Inferior parietal cortex (tissue), 1 donor: ENCODE data around the gene ZNF839.
"Not testable (repeated sequence)": the region's sequence is repeated elsewhere in the genome, so short reads cannot be mapped to it uniquely, and the experiment has no call there.

Experiments used
- DNase-seq: peaks from one replicate; pipeline ENCODE4 v3.0.0-alpha.2; 2016; ENCODE audit errors: extremely low spot score

ZNF839 gene

DNA sequence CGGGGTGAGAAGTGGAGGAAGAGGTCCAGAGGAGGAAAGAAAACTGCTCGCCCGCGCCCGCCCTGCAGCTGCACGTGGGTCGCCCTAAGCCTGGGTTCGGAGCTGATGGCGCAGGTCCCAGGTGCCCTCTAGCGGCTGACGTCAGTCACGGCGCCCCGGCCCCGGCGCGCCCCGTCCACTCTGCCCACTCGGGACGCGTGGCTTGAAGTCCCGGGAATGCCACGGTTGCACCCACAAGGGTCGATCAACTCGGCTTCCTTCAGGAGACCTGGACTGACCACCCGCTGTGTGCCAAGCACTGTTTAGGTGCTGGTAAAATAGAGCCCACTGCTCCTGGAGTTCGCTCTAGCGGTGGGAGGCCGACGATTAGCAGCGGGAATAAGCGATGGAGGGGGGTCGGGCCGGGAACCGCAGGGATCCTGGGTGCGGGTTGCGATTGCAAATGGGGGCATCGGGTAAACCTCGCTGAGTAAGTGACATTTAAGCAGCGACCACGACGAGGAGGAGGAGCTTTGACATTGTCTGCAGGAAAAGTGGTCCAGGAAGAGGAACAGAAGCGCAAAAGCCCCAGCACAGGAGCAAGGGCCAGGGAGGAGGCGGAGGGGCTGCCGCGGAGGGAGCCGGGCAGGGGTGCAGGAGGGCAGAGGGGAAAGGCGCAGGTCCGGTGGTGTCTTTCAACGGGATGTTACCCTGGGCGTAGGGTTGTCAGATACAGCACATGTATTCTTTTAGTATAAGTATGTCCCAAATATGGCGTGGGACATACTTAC, 5.1 kb upstream of the ZNF839 start:
- DNase-seq: peak; percentile 84

GRCh38 chr14:102315121-102315520, 4.4 kb upstream of the ZNF839 start:
- DNase-seq: no peak

DNA sequence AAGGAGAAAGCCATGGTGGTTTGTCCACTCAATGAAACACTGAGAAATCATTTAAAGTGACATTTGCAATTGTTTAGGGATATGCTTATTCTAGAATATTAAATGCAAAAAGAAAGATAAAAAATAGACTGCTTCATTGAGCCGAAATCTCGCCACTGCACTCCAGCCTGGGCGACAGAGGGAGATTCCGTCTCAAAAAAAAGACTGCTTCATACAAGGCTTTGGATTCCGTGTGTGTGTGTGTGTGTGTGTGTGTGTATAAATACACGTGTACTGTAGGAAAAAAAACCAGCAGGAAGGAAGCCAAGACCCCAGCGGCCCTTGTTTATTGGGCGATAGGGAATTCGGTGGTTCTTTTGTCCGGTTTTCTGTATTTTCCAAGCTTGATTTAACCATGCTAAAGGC, 3.2 kb upstream of the ZNF839 start:
- DNase-seq: no peak

DNA sequence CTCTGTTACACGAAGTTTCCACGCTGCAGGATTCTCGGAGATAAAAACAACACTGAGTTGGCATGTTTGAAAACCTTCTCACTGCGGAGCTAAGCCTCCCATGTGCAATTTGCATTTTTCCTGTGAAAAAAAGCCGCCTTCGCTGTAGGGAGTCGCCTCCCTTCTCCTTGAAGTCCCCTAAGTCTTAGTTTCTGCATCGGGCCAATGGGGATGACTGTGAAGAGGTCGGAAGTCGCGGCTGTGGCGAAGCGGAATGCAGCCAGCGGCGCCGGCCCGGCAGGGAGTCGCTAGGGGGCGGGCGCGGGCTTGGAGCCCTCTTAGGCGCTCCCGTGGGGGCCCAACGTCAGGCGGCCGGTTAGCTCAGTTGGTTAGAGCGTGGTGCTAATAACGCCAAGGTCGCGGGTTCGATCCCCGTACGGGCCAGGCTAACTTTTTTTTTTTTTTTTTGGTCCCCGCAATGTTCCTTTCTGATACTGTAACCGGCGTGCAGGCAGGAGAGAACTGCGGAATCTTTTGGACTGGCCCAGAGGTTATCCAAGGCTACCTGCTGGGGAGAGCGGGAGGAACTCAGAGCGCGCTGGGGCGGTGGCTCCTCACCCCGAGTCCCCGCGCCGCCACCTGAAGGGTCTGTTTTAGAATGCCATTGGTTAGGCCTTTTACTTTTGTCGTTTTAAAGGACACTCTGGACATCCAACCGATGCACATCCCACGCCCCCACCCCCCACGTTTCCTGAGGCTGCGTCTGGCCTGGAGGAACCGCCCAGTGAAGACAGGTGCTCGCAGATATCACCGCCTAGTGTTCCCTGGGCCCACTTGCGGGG, 2.6 kb upstream of the ZNF839 start:
- peak; percentile 92 for DNase-seq

DNA sequence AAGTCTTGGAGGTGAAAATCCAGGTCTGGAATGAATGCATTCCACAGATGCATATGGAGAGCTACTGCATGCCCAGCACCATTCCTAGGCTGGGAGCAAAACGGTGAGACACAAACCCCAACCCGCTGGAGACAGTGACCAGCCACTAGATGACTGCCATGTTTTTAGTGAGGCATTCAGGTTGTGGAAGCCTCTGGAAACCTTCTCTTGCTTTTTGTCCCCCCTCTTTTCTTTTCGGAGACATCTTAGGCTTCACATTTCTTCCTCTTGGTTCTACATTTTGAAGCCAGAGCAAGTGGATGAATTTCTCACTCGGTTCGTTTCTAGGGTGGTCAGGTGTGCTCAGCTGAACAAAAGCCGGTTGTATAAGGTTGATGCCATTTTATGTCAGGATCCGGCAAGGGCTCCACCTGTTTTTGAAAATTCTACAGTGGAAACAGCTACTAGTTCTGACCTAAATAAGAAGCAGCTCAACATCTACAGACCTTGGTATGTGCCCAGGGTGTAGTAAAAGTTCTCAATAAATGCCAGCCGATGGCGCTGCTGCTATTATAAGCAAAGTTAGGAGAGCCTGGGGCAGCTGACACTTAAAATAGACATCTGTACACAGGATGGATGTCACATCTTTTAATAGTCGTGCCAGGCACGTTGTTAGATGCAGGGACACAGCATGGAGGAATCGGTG, 1.8 kb upstream of the ZNF839 start:
- DNase-seq: no peak

GRCh38 chr14:102318781-102319276, 717 bp upstream of the ZNF839 start:
- no peak for DNase-seq

DNA sequence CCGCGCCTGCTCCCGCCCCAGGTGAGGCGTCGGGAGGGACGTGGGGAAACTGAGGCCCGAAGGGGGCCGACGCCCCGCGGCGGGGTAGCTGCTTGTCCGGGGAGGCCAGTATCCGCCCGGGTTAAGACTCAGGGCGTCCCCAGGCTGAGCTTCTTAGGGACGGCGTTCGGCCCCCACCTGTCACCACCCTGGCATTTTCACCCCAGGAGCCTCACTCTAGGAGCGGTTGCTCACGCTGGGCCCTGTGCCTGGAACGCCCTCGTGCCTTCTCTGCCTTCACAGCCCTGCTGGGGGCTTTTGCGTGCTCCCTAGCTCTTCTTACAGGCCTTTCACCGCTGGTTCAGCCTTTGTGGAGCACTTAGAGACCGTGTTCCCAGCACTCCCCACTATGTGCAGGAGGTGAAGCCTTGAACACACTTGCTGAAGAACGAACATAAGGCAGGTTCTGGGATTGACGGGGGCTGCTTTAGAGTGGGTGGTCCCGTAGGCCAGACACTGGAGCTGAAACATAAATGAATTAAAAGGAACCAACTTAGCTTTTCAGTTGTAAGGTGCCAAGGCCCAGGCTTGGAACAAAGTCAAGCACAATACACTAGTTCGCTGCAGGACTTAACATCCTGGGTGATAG, 601 bp downstream of the ZNF839 start:
- DNase-seq: no peak

- no peak for DNase-seq
These were observed 1.3 kb downstream of the ZNF839 start for GRCh38 chr14:102320671-102321455.

DNA sequence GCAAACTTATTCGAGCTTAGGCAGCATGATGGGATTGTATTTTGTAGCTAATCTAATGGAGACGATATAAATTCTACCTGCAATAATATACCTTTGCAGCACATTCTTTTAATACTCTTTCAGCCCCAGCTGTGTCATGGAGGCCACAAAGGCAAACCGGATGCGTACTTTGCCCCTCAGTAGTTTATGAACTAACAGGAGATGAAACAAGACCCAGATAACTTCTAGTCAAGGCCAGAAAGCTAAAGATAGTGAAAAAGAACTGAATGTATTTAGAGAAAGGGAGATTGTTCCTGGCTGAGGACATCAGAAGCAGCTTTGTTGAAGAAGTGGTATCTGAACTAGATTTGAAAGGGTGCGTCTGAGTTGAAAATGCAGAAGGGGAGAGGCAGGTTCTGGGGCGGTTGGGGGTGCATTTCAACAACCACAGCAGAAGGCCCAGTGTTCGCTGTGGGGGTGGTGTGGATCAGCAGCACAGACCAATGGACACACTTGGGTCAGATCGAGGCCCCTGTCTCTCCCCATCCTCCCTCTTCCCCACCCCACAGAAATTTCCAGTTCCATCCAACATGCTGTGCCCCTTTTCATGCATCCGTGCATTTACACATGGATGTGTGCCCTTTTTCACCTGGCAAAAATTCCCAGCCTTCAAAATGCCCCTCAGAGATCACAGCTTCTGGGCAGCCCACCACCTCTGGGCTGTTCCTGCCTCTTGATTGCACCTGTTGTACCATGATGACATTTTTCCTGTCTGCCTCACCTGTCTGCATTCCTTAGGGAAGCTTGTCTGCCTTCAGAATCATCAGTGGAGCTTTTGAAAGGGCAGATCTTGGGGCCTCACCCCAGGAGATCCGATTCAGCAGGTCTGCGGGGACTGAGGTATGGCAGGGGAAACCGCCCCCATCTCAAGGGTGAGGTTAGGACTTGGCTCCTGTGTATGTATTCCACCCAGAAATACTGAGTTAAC, 2.2 kb downstream of the ZNF839 start:
- DNase-seq: no peak

- peak; percentile 80 for DNase-seq
These were observed 3.6 kb downstream of the ZNF839 start for GRCh38 chr14:102323102-102323501.

- DNase-seq: no peak
These were observed 6.3 kb downstream of the ZNF839 start for GRCh38 chr14:102325791-102326345.

DNA sequence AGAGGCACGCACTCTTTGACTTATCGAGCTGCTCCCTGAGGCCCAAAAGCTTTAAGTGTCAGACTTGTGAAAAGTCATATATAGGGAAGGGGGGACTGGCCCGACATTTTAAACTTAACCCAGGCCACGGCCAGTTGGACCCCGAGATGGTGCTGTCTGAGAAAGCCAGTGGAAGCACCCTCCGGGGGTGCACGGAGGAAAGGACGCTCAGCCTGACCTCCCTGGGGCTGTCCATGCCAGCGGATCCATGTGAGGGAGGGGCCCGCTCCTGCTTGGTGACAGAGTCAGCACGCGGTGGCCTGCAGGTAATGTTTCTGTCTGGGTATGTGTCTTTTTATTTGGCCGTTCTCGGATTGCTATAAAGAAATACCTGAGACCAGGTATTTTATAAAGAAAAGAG, 7.0 kb downstream of the ZNF839 start:
- no peak for DNase-seq

DNA sequence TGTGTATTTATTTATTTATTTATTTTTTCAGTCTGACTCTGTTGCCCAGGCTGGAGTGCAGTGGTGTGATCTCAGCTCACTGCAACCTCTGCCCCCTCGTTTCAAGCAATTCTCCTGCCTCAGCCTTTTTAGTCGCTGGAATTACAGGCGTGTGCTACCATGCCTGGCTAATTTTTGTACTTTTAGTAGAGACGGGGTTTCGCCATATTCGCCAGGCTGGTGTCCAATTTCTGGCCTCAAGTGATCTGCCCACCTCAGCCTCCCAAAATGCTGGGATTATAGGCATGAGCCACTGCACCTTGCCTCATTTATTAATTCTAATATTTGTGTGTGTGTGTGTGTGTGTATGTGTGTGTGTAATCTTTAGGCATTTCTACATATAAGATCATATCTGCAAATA, 9.8 kb downstream of the ZNF839 start:
- not testable (repeated sequence) for DNase-seq

- no peak for DNase-seq
These were observed 11.3 kb downstream of the ZNF839 start for GRCh38 chr14:102330806-102331205.

- no peak for DNase-seq
These were observed 13.8 kb downstream of the ZNF839 start for GRCh38 chr14:102333390-102333789.

DNA sequence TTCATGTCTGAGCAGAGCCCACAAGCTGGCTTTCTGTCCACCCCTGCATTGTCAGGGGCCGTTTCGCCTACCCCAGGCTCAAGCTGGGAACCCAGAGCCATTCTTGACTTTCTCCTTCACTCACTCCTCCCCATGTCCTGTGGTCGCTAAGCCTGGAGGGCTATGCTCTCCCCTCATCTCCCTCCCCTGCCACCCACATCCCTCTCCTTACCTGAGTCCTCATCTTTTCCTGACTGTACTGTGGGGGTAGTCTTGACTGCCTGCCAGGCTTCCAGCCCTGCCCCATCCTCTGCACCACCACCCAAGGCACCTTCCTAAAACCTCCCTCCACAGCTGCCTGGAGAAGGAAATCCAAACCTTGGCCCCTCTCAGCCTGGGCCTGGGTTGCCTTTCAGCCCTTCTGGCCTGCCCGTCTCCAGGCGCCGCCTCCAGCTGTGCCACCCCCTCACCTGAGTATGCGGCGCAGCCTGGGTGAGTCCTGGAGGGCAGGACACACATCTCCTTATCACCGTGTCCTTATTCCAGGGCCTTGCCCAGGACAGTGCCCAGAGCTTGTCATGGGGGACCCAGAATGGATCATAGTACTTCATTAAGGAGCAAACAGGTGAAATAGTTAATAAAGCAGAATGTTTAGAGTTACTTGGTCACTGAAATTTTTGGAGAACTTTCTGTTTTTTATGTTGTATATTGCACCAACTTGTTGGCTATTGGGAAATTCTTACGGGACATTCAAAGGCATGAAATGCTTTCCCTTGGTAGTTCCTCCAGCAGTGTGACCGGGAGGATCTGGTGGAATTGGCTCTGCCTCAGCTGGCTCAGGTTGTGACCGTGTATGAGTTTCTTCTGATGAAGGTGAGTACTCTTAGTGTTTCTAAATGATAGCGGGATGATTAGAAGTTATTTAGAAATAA, 14.5 kb downstream of the ZNF839 start:
- DNase-seq: no peak

DNA sequence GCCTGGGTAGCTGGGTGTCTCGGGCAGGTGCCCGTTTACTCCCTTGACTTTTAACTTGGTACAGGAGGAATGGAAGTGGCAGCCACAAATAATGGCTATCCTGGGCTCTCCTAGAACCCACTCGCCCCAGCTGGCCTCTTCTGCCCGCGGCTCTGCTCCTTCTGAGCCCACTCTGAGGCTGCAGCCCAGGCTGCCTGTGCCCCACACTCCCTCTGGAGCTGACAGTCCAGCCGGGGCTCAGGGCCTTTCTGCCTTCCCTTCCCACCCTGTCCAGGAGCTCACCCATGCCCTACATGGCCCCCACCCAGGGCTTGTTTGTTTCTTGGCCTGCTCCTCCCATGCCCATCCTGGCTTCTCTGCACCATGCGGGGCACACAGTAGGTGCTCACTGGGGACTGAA, 15.6 kb downstream of the ZNF839 start:
- no peak for DNase-seq

- DNase-seq: no peak
These were observed 19.2 kb downstream of the ZNF839 start for GRCh38 chr14:102338724-102339123.
